ENCODE results near the gene NSG1.

DNA sequence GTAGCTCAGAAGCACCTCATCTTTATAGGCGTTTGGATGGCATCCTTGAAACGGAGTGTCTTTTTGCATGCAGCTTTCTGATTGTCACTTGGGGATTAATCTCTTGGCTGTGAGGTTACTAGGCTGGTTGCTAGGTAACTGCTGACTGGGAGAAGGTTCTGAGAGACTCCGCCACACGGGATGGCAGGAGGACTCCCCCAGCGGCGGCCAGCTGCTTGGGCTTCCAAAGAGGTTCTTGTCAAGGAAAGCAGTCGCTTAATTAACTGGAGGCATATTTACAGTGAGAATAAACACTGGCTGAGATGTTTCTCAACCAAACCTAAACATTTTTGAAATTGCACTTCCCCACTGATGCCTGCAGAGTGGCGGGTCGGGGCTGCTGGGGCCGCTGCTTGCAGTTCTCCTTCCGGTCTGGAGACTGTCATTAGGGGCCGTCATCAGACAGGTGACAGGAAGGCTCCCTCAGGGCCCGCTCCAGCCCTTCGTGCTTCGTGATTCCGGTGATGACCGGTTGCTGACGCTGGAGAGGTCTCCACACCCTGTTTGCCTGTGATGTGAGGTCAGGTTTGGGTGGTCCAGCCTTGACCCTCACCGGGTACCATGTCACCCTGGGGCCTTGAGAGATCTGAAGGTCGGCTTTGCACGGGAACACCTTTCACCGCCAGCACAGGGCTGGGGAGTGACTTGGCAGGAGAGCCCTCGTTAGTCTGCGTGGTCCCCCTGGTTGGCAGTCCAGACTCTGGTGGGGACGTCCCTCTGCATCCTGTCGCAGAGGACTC, 9.1 kb downstream of the NSG1 start:
- no peak for TF ChIP-seq POLR2A (IDR thresholded peaks at IDR 0.05)
- TF ChIP-seq, protein P1, sequence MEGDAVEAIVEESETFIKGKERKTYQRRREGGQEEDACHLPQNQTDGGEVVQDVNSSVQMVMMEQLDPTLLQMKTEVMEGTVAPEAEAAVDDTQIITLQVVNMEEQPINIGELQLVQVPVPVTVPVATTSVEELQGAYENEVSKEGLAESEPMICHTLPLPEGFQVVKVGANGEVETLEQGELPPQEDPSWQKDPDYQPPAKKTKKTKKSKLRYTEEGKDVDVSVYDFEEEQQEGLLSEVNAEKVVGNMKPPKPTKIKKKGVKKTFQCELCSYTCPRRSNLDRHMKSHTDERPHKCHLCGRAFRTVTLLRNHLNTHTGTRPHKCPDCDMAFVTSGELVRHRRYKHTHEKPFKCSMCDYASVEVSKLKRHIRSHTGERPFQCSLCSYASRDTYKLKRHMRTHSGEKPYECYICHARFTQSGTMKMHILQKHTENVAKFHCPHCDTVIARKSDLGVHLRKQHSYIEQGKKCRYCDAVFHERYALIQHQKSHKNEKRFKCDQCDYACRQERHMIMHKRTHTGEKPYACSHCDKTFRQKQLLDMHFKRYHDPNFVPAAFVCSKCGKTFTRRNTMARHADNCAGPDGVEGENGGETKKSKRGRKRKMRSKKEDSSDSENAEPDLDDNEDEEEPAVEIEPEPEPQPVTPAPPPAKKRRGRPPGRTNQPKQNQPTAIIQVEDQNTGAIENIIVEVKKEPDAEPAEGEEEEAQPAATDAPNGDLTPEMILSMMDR (IDR thresholded peaks at IDR 0.05), result no peak
